GM21390 (cell line): ENCODE data around the gene ABCA4.
"Not testable (repeated sequence)": the region's sequence is repeated elsewhere in the genome, so short reads cannot be mapped to it uniquely, and the experiment has no call there.

ENCODE experiments used
- ATAC-seq: cut with Tn5 transposase; IDR thresholded peaks from one replicate; pipeline ENCODE4 v1.9.1; 2021; ENCODE audit not compliant: unreplicated experiment

ABCA4 gene

DNA sequence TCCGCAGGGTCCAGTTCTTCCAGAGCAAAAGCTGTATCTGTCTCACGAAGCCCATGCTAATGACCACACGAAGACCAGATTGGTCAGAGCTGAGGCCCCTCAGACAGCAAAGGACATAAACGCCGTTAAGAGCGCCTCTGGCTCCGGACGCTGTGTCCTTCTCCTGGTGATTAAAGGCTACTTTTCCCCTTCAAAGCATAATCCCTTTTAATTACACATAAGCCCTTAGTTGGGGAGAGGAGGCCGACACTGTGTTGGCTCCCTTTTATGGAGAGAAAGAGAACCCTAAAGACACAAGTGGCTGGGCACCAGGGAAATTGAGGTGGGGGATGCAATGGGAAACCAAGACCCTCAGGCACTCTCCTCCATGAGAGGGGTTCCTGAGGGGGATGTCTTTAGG, at the start of gene ABCA4:
Gene ABCA4 (minus strand): TSS at position 158 of the 400 bp plus-strand sequence. CDS start 103 bp downstream, at position 55.
- ATAC-seq: no peak

- ATAC-seq: no peak
Measured at GRCh38 chr1:94169126-94169525, 48.2 kb upstream of the ABCA4 start.

DNA sequence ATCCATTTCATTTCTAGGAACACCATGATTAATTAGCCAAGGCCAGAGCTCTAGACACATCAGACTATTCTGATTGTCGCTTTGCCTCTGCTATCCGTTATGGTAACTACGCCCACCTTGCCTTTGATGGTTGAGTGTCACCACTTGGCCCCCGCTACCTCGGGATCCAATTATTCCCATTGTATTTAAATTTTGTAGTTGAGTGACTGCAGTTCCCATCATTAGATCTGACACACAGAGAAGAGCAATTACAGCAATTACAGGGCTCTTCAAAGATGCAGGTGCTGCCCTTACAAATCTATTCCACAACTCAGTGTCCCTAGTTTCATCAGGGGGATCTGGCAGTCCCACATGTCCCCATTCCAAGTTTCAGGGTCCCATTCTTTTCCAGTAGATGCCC, 44.9 kb upstream of the ABCA4 start:
- ATAC-seq: no peak

GRCh38 chr1:94164885-94165284, 43.9 kb upstream of the ABCA4 start:
- not testable (repeated sequence) for ATAC-seq

DNA sequence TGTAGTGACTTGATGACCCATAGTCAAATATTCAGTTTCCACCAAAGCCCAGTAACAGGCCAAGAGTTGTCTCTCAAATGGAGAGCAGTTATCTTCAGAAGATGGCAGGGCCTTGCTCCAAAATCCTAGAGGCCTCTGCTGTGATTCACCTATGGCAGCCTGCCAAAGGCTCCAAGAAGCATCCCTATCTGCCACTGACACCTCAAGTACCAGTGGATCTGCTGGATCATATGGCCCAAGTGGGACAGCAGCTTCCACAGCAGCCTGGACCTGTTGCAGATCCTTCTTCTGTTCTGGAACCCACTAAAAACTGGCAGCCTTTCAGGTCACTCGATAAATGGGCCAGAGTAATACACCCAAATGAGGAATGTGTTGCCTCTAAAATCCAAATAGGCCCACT, 43.2 kb upstream of the ABCA4 start:
- not testable (repeated sequence) for ATAC-seq

- ATAC-seq: not testable (repeated sequence)
Measured at GRCh38 chr1:94163249-94163648, 42.3 kb upstream of the ABCA4 start.

GRCh38 chr1:94160811-94161210, 39.9 kb upstream of the ABCA4 start:
- no peak for ATAC-seq

- no peak for ATAC-seq
Measured at GRCh38 chr1:94156096-94156625, 35.2 kb upstream of the ABCA4 start.

DNA sequence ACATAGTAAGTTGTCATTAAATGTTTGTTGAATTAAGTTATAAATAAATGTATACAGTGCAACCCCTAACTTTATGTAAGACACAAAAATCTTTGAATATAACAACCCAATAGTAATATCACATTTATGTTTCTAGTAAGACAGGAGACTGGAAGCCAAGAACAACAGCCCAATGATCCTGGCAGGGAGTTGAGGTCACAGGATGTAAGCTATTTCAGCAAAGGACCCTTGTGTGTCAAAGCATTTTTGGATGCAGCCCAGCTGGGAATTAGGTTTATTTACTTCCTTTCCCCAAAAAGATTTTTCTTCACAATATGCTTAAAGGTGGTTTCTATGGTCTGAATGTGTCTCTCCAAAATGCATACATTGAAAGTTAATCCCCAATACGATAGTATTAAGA, 34.0 kb upstream of the ABCA4 start:
- no peak for ATAC-seq

- no peak for ATAC-seq
Measured at GRCh38 chr1:94153133-94153532, 32.2 kb upstream of the ABCA4 start.

DNA sequence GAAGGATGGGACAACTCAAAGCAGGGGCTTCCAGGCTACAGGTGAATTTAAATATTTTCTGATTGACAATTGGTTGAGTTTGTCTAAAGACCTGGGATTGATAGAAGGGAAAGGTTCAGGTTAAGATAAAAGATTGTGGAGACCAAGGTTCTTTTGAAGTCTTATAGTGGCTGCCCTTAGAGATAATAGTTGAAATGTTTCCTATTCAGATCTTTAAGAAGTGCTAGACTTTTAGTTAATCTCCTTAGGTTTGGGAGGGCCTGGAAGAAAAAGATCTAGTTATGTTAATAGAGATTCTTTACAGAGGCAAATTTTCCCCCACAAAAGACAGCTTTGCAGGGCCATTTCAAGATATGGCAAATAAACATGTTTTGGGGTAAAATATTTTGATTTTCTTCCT, 28.2 kb upstream of the ABCA4 start:
- ATAC-seq: not testable (repeated sequence)

GRCh38 chr1:94146273-94146672, 25.3 kb upstream of the ABCA4 start:
- ATAC-seq: no peak

GRCh38 chr1:94144836-94145235, 23.9 kb upstream of the ABCA4 start:
- no peak for ATAC-seq

DNA sequence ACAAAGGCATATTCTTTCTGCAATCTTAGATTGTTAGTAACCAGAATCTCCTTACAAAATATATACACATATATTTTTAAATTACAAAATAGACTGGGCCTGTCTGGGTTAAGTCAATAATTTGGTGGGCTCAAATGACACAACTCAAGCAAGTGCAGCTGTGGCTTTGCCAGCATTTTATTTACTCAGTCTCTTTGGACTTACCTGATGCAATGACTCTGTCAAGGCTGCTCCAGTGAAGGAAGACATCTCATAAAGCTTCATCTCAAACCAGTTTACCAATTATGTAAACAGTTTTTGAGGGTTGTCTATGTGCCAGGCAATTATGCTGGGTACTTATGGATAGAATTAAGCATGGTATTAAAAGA, 22.8 kb upstream of the ABCA4 start:
- no peak for ATAC-seq

- no peak for ATAC-seq
Measured at GRCh38 chr1:94143173-94143808, 22.3 kb upstream of the ABCA4 start.

DNA sequence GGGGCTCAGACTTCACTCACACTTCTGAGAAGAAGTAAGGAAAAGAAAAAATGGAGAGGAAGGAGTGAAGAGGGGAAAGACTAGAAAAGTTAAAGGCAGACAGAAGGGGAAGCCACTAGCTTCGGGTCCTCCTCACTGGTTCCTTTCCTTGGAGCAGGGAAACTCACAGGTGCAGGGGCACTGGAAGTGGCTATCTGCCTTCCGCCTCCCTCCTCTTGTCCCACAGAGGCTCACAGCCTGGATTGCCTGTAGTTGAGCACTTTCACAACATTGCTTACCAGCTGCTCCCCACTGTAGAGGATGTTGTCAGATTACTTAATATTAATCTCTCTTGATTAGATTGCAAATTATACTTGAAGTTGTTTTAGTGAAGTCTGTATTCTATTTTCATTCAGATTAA, 21.6 kb upstream of the ABCA4 start:
- no peak for ATAC-seq

- no peak for ATAC-seq
Measured at GRCh38 chr1:94142022-94142421, 21.1 kb upstream of the ABCA4 start.

DNA sequence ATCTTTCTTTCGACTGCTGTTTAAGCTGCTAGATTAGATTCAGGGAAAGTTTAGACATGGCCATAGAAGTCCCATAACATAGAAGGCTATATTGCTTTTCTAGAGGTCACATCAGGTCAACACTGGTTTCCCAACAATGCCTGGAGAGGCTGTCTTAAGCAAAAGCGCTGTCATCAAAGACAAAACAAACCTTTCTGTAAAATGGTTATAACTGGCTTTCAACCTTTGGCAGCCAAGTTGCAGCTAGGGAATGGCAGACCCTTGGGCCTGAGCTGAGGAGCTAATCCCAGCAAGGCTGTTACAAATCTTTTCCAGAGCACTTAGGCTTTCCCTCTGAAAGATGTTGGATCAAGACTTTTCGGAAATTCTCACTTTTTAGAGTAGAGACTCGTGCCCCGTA, 11.2 kb upstream of the ABCA4 start:
- no peak for ATAC-seq

DNA sequence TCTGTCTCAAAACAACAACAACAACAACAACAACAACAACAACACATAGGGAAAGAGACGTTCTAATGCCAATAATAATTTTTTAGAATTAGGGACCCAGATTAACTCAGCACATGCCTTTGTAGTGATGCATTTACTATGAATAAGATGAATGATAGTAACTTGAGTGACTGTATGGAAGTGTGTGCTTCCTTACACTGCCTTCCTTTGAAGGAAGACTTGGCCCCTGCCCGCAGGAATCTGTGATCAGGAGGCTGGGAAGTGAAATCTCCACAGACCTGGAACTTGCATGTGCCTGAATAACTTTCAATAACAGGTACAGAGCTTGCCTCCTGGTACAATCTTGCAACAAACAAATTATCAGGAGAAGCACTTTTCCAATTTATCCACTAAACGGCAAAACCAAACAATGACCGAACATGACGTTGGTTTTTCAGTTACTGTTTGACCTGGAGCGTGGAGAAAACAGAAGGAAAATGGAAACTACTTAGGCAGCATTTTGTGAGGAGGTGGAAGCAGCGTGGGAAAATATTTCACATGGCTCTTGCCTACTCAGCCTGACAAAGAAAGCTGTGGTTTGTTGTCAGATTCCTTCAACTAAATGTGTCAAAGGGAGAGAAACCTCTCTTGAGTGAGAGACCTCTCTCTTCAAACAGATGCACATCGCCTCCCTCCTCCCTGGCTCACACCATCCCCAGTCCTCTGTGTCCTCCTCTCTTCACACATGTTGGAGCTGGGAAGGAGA, 10.1 kb upstream of the ABCA4 start:
- ATAC-seq: no peak

DNA sequence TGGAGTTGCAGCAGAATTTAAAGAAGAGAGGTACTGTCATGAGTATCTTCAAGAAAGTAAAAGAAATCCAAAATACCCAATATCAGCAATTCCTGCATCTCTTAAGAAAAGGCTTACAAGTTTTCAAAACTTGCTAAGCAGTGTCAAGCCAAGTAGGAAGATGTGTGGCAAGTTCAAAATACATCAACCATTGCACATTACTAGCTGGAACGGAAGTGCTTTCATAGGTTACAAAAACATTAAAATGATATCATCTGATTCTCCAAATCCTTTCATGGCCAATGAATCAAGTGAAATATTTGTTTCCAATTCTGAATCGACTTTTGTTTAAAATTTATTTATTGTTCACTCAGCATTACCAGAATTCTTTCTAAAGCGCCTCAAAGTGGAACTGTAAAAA, 5.7 kb upstream of the ABCA4 start:
- ATAC-seq: no peak

- ATAC-seq: no peak
Measured at GRCh38 chr1:94125551-94126514, 4.9 kb upstream of the ABCA4 start.
